Stimulated activated CD4-positive, alpha-beta T cell treated with anti-CD3 and anti-CD28 coated beads, Interleukin-4, amount 100 ng/mL, for 1 hour (primary cell): ENCODE results near the gene BTRC.

Experiments
- DNase-seq: peaks from one replicate; pipeline ENCODE4 v3.0.0-alpha.2; 2020

Gene BTRC

DNA sequence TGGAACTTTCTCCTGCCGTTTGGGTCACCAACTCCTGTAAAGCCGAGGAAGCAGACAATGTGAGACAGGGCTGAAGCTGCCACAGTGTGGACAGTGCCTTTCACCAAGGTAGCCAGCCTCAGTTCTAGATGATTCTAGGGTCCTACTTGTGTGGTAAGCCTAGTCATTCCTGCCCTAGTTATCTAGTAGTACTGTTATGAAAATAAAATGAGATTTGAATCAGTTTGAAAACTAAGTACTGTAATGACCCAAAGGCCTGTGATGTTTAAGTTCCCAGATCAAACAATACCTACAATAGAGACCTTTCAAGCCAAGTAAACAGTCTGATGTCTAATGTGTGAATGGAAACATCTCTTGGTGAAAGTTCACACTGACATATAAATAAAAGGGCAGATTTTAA, 197.0 kb downstream of the BTRC start:
- DNase-seq: no peak

DNA sequence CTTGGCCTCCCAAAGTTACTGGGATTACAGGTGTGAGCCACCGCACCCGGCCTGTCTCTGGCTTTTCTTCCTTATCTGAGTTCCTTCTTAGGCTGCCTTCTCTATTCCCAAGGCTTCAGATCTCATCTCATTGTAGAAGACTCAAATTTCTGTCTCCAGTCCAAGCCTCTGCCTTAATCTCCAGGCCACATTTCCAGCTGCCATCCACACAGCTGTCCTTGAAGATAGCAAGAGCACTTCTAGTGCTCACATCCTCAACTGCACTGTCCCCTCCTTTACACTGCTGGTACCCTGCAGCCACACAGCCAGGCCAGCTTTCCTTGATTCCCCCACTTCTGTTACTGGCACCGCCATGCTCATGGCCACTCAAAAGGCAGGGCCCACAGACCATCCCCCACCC, 198.5 kb downstream of the BTRC start:
- no peak for DNase-seq

DNA sequence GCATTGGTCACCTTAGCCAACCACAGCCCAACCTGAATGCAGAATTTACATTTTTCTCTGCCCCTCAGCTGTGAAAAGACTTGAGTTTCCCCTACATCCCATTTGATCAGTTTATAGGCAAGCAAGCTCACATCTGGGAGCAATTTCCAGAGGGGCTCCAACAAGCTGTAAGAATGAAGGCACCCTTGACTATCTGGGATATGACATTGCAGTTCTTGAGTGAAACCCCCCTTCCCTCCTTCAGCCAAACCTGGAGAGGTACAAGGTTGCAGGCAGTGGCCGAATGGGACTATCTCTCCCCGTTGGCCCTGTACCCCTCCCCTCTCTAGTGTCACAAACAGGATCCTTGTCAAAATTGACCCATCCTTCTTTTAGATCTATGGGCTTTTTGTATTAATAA, 203.6 kb downstream of the BTRC start:
- no peak for DNase-seq

GRCh38 chr10:101558204-101558603, 204.2 kb downstream of the BTRC start:
- DNase-seq: no peak

DNA sequence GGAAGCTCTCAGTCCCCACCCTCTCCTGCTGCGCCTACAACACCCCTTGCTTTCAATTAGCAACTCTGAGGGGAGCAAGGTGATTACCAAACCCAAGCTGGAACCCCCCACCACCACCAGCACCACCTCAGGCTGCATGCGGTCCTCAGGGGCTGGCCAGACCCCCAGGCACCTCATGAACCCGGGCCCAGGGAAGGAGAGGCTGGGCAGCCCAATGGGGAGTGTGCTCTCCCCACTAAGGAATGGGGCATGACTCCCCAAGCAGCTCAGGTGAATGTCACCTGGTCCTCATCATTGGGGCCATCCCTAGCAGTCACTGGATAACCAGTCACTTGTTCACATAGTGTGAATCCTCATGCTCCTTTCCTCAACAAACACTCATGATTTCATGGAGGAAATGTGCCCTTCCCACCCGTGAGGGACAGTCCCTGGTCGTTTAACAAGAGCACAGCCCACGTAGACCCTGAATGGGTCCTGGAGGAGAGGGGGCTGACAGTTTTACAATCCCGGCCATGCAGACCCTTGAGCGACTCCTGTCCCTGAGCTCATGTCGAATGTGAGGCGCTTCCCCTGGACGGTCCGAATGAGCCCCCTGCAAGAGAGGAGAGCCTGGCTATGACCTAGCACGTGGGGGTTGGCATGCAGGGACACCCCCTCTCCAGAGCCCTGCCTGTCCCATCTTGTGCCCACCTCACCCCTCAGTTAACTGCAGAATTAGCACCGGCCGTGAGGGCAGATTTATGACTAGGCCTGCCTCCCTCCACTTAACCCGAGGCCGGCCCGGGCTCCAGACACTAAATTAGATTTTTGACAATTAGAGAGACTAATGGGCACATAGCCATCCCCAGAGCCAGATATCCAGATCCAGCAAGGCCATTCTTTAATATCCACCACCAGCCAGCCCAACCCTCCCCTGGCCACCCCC, 205.0 kb downstream of the BTRC start:
- no peak for DNase-seq

GRCh38 chr10:101559596-101560297, 205.8 kb downstream of the BTRC start:
- DNase-seq: no peak

- DNase-seq: no peak
Measured at GRCh38 chr10:101560298-101561067, 206.5 kb downstream of the BTRC start.

DNA sequence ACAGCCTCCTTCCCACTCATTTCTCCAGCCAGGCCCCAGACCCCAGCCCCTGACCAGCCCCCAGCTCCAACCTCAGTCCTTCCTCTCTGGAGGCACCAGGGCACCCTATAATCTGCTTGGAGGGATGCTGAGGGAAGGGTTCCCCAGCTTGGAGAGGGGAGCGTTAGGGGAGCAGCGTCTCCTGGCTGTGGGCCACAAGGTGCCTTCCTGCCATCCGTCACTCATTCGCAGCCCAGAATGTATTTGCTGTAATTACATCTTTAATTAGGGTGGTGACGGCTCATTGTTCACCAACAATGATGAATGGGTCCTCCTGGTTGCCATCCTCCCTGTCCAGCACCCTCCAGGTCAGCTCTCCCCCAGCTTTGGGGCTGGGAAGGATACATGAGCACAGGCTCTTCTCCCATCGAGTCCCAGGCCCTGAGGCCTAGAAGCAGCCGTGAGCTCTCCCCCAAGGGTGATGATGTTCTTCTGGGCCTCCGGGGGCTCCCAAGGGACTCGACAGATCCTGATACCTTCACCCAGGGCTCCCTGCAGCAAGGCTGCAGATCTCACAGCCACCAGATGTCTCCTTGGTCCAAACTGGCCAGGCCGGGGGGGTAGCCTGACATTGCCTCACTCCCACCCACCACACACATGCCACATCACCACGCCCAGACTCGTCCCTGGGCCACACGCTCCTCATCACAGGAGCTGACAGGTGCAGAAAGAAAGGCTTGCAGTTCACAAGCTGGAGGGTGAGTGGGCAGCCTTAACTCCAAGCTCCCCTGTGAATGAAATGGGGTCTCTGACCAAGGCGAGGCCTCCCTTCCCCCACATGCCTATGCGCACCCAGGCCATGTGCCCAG, 207.3 kb downstream of the BTRC start:
- DNase-seq: no peak

- no peak for DNase-seq
Measured at GRCh38 chr10:101562231-101562630, 208.3 kb downstream of the BTRC start.

DNA sequence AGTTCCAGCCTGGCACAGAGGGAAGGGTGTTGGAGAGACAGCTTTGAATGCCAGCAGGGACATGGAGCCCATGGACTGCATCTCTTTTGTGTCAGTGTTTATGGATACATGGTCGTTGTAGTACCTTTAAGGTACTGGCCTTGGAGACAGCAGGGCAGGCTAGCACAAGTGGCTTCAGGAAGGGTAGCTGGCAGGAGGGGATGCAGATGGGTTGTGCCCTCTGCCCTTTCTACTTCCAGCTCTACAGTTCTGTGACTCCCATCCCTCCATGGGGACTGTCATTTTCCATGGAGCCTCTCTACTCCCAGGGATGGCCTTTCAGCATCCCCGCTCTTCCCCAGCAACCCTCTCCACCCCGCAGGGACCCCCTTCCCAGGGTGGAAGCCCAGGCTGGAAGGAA, 209.0 kb downstream of the BTRC start:
- DNase-seq: no peak

DNA sequence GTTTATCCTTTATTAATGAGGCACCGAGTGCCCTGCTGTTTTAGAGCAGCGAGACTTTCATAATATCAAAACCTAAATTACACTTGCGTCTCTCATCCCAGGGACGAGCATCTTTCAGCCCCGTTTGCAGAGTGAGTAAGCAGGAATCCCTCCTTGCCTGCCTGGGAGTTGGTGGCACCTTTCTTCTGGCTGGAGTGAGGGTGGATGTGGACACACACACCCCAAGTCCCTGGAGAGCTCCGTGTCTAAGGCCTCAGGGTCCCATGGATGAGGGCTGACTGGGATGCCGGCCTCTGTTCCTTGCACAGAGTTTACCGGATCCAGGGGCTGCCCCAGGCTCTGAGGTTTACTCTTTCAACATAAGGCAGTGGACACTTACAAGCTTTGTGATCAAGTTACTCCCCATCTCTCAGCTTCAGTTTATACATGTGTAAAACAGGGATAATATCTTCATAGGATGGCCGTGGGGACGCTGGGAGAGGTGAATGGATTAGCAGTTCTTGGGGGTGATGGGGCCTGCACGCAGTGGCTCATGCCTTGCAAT, 209.6 kb downstream of the BTRC start:
- DNase-seq: no peak

GRCh38 chr10:101564490-101564991, 210.6 kb downstream of the BTRC start:
- no peak for DNase-seq

DNA sequence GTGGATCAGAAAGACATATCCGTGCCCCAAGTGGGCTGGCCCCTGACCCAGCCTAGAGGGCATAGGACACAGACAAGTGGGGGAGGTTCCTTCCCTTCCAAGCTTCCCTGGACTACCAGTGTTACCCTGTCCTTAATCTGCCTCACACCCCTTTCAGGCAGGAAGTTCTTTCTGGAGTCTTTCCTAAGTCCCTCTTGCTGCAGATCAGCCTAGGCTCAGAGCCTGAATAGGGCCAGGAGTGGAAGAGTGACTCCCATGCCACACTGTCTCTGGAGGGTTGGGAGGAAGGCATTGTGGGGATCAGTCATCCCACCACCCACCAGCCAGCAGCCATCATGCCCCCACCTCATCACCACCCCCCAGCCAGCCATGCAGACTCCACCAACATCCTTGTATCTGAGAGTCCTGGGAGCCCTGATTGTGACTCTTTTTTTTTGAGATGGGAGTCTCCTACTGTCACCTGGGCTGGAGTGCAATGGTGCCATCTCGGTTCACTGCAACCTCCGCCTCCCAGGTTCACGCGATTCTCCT, 211.5 kb downstream of the BTRC start:
- no peak for DNase-seq

DNA sequence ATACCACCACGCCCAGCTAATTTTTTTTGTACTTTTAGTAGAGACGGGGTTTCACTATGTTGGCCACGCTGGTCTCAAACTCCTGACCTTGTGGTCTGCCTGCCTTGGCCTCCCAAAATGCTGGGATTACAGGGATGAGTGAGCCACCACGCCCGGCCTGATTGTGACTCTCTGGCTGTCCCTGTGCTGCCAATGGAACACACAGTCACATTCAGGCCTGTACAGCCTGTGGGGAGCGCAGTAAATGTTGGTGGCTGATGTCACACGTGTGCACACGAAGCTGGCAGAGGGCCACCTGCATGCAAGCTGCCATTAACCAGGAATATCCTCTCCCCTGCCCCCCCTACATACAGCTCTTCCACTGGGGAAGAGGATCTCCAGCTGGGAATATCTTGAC, 212.0 kb downstream of the BTRC start:
- no peak for DNase-seq

DNA sequence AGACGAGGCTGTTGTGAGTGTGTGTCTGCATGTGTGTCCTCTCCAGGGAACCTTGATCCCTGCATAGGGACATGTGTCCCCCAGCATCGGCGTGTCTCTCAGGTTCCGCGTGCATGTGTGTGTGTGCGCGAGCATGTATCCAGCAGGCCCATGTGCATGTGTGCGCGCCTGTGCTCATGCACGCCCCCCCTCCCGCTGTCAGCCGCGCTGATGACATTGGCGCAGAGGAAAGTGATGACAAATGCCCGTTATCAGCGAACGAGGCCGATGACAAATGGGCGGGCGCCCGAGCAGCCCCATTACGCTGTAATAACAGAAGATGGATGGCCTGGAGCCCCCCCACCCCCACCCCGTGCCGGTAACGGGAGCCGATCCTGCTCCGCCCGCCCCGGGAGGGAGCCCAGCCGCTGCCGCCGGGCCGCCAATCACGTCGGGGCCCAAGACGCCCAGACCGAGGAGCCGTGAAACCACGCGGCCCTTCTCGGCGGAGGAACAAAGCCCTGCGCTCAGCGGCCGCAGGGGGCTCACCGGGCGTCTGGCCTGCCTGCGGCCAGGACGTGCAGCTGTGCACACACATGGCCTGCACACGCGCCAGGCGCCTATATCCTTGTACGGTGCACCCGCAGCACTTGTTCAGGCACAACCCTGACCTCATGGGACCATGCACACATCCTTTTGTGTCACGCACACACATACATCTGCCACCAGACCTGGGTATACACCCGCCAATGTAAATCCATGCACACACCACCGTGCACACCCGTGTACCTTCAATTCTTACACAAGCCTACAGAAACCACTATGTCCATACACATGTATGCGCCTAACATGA, 212.6 kb downstream of the BTRC start:
- no peak for DNase-seq

DNA sequence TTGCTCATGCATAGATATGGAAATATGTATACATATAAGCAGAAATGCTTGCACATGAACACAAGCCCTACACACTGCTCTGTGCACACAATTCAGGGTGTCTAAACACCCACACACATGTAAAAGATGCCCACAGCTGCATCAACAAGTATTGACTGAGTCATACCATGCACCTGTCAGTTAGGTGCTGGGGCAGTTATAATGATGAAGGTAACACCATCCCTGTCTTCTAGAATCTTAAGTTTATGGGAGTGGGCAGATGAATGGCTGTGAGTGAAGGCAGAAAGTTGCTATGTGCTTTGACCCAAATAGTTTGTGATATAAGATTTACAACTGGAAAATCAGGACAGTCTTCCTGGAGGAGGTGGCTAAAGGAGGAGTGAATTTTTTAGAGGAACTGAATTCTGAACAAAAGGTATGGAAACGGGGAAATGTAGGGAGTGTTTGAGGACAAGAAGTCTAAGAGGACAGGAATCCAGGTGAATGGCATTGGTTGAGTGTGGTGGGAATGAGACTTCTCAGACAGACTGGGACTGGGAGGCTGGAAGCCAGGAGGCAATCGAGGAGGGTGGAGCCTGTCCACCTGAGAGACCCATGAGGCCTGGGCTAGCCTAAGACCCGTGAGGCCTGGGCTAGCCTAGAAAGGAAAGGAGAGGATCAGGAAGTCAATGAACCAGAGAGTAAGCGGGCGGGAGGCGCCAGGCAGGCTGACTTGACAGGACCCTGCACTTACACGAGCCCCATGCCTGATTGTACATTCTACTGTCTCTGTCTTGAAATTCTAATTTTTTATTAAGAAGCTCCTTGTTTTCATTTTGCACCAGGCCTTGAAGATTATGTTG, 213.4 kb downstream of the BTRC start:
- DNase-seq: no peak

- no peak for DNase-seq
Measured at GRCh38 chr10:101568054-101568745, 214.2 kb downstream of the BTRC start.

- DNase-seq: no peak
Measured at GRCh38 chr10:101569323-101569621, 215.3 kb downstream of the BTRC start.
